ENCODE measurements around the gene FBXL16. TPM values are rescaled to one million over a fixed set of nuclear protein-coding genes. Genes with fewer than 3 reads are reported as not detected.
A peak's percentile ranks its signal among the peaks of the same experiment; 100 is the strongest.

The FBXL16 gene
- total and polyA plus RNA-seq, 9 of the 15 experiments (the other 6 are each of a cell fraction or from before 2014, with no cell fraction given): 0.21 to 8.2 (median 1.7) TPM

DNA sequence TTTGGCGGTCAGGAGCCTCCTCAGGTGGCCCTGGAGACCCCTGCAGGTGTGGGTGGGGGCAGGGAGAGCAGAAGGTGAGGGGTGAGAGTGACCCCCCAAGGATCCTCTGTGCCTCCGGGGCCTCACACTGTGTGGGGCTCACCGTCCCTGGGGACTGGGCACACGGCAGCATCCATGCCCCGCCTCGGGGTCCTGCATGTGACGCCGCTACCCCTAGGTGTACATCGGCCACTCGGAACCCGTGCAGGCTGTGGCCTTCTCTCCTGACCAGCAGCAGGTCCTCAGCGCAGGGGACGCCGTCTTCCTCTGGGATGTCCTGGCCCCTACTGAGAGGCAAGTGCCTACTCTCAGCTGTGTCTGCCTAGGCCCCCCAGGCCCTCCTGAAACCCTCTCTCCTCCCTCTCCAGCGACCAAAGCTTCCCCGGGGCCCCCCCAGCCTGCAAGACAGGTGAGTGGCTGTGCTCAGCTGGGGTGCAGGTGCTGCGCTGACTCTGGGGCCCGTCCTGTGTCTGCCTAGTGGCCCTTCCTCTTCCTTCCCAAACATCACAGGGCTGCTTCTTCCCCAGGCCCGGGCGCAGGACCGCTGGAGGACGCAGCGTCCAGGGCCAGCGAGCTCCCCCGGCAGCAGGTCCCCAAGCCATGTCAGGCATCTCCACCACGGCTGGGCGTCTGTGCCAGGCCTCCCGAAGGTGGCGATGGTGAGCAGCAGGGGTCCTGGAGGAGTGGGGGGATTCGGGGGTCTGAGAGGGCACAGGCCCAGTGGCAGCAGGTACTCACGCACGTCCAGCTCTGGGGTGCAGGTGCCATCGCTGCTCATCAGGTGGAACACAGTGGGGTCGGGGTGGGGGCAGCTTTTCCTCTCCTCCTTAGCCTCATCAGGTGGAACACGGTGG, 46.7 kb downstream of the FBXL16 start (continued):
- TF ChIP-seq MBD2 (IDR thresholded peaks at IDR 0.05; ENCODE audit: borderline replicate concordance, low read depth): no peak
- TF ChIP-seq, protein P1, sequence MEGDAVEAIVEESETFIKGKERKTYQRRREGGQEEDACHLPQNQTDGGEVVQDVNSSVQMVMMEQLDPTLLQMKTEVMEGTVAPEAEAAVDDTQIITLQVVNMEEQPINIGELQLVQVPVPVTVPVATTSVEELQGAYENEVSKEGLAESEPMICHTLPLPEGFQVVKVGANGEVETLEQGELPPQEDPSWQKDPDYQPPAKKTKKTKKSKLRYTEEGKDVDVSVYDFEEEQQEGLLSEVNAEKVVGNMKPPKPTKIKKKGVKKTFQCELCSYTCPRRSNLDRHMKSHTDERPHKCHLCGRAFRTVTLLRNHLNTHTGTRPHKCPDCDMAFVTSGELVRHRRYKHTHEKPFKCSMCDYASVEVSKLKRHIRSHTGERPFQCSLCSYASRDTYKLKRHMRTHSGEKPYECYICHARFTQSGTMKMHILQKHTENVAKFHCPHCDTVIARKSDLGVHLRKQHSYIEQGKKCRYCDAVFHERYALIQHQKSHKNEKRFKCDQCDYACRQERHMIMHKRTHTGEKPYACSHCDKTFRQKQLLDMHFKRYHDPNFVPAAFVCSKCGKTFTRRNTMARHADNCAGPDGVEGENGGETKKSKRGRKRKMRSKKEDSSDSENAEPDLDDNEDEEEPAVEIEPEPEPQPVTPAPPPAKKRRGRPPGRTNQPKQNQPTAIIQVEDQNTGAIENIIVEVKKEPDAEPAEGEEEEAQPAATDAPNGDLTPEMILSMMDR (IDR thresholded peaks at IDR 0.05 in 2 of 3, conservative IDR thresholded peaks at IDR 0.05 in 1 of 3; ENCODE audit: insufficient read depth in 2 of 3, low read depth in 1 of 3, low read length in 3 of 3): 0 out of 6 replicates have a peak, but pooled peaks of 1 of the 3 experiments have one; percentile 8
- TF ChIP-seq, protein P2, sequence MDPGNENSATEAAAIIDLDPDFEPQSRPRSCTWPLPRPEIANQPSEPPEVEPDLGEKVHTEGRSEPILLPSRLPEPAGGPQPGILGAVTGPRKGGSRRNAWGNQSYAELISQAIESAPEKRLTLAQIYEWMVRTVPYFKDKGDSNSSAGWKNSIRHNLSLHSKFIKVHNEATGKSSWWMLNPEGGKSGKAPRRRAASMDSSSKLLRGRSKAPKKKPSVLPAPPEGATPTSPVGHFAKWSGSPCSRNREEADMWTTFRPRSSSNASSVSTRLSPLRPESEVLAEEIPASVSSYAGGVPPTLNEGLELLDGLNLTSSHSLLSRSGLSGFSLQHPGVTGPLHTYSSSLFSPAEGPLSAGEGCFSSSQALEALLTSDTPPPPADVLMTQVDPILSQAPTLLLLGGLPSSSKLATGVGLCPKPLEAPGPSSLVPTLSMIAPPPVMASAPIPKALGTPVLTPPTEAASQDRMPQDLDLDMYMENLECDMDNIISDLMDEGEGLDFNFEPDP (CRISPR knock-in tag; IDR thresholded peaks at IDR 0.05): no peak

DNA sequence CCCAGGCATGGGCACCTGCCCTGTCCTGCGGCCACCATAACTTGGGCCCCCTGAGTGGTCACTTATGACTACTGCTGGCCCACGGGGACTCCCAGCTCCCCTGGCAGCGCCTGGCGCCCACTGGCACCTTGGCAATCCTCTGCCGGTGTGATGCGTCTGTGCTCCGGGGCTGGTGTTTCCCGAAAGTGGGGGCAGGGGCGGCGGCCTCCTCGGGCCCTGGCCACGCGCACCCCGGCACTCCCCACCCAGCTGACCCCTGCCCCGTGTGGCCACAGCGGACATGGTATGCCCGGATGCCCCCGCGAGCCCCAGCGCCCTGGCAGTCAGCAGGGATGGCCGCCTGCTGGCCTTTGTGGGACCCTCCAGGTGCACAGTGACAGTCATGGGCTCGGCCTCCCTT, 48.1 kb downstream of the FBXL16 start:
- H3K9ac ChIP-seq (ENCODE audit: insufficient read depth in 1 of 2, low read depth in 2 of 2, low read length in 2 of 2): peak overlapping the region in 1 of 2 experiments; percentile 45; a peak in 1 of 4 replicates
- H3K4me1 ChIP-seq (replicated peaks in 1 of 2; ENCODE audit: control insufficient read depth in 2 of 2, insufficient read depth in 2 of 2, low read length in 2 of 2): peaks cover 2 to 94% of the 10 kb centered on the region in 2 experiments; a peak in 4 of 5 replicates
- ChIA-PET CTCF (ENCODE audit: low intra/inter-chr PET ratio) (no interaction called here), POLR2A (no interaction called here)
- in situ Hi-C loops (cut with MboI): no loop called here
- TF ChIP-seq HNRNPL (IDR thresholded peaks at IDR 0.05; ENCODE audit: low read depth, low read length) (peak; percentile 77; the same call in 1 of the 2 replicates), STAT5A (IDR thresholded peaks at IDR 0.05; ENCODE audit: borderline replicate concordance, low read length) (no peak), PTBP1 (IDR thresholded peaks at IDR 0.05; ENCODE audit: low read depth, low read length) (no peak)
- TF ChIP-seq, protein P3, sequence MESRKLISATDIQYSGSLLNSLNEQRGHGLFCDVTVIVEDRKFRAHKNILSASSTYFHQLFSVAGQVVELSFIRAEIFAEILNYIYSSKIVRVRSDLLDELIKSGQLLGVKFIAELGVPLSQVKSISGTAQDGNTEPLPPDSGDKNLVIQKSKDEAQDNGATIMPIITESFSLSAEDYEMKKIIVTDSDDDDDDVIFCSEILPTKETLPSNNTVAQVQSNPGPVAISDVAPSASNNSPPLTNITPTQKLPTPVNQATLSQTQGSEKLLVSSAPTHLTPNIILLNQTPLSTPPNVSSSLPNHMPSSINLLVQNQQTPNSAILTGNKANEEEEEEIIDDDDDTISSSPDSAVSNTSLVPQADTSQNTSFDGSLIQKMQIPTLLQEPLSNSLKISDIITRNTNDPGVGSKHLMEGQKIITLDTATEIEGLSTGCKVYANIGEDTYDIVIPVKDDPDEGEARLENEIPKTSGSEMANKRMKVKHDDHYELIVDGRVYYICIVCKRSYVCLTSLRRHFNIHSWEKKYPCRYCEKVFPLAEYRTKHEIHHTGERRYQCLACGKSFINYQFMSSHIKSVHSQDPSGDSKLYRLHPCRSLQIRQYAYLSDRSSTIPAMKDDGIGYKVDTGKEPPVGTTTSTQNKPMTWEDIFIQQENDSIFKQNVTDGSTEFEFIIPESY (CRISPR knock-in tag; IDR thresholded peaks at IDR 0.05): peak; percentile 44; the same call in 1 of the 2 replicates
- no TSS peak for BruUV-seq (replicated peaks)
- no peak overlapping the region for H2AFZ ChIP-seq (ENCODE audit: low read depth, low read length)
- no peak overlapping the region for H3K27ac ChIP-seq (ENCODE audit: extremely low read depth, low read depth, low read length)
- 95% methylated on average over 12 of the region's 22 CpGs for WGBS (ENCODE audit: insufficient coverage, low coverage, missing lambda C conversion rate)
- H4K20me1 ChIP-seq (replicated peaks; ENCODE audit: control insufficient read depth, insufficient read depth, low read length): no peaks in the 10 kb centered on the region
- H3K9me1 ChIP-seq (ENCODE audit: control insufficient read depth, insufficient read depth, low read length): no peaks in the 10 kb centered on the region
- no peaks in the 10 kb centered on the region; the same call in 2 of the 3 replicates for H3K79me2 ChIP-seq (ENCODE audit: control insufficient read depth, insufficient read depth, low read length)
- FAIRE-seq (no peak), DNase-seq (ENCODE audit: extremely low read depth in 1 of 4, low spot score in 3 of 4) (no peak), ATAC-seq (no peak)
- H3K4me3 ChIP-seq: no peak overlapping the region
- H3K27me3 ChIP-seq (ENCODE audit: control insufficient read depth in 2 of 2, insufficient read depth in 2 of 2, low read length in 2 of 2): no peaks in the 10 kb centered on the region
- no peaks in the 10 kb centered on the region for H3K9me3 ChIP-seq (replicated peaks; ENCODE audit: control insufficient read depth, insufficient read depth, low read depth, low read length)
- H3K36me3 ChIP-seq (ENCODE audit: control insufficient read depth, insufficient read depth, low read length): no peaks in the 10 kb centered on the region
- intact Hi-C loops (cut with micrococcal nuclease): no loop called here
- no peak overlapping the region for H3K4me2 ChIP-seq (ENCODE audit: insufficient read depth, low read length)

Measured in K562 (cell line).